RWPE1 (cell line): ENCODE measurements around the gene MADCAM1.

Source experiments
- CTCF ChIA-PET: fragments of 350-600 bp; sonication (Branson Sonifier 250); formaldehyde crosslinking; extraction: SDS; loops from one replicate; lab custom pipeline; 2021; lab: Yijun Ruan, JAX
- POLR2A ChIA-PET: fragments of 400-600 bp; formaldehyde crosslinking; extraction: SDS; loops from one replicate; lab custom pipeline; 2020; ENCODE audit warnings: antibody characterized with exemption; ENCODE audit not compliant: low non-redundant PET; lab: Yijun Ruan, JAX
- DNase-seq: peaks from one replicate; pipeline ENCODE4 v3.0.0; 2012; ENCODE audit warnings: low spot score
- H3K27ac ChIP-seq: fragments of 450-650 bp; 2 replicates; pipeline ENCODE4 v1.5.1; 2017
- CTCF ChIP-seq: fragments of 450-650 bp; conservative IDR thresholded peaks from 2 replicates; pipeline ENCODE4 v1.5.1; 2017; ENCODE audit warnings: low read depth, mild to moderate bottlenecking

Gene MADCAM1

DNA sequence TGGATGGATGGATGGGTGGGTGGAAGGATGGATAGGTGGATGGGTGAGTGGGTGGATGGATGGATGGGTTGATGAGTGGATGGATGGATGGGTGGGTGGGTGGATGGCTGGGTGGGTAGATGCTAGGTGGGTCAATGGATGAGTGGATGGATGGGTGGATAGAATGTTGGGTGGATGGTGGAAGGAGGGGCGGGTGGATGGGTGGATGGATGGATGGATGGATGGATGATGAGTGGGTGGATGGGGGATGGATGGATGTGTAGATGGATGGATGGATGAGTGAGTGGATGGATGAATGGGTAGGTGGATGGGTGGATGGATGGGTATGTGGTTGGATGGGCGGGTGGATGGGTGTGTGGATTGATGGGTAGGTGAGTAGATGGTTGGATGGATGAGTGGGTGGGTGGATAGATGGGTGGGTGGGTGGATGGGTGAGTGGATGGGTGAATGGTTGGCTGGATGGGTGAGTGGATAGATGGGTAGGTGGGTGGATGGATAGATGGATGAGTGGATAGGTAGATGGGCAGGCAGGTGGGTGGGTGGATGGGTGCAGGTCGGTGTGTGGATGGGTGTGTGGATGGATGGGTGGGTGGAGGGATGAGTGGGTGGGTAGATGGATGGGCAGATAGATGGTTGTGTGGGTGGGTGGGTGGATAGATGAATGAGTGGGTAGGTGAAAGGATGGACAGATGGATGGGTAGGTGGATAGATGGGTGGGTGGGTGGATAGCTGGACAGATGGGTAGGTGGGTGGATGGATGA, 31.1 kb upstream of the MADCAM1 start:
- CTCF ChIA-PET = no interaction called here
- no peak overlapping the region for H3K27ac ChIP-seq
- TF ChIP-seq CTCF = no peak
- POLR2A ChIA-PET = no interaction called here
- no peak for DNase-seq

GRCh38 chr19:467554-467953, 28.7 kb upstream of the MADCAM1 start:
- H3K27ac ChIP-seq = no peak overlapping the region
- ChIA-PET POLR2A (no interaction called here), CTCF (no interaction called here)
- no peak for DNase-seq
- no peak for TF ChIP-seq CTCF

DNA sequence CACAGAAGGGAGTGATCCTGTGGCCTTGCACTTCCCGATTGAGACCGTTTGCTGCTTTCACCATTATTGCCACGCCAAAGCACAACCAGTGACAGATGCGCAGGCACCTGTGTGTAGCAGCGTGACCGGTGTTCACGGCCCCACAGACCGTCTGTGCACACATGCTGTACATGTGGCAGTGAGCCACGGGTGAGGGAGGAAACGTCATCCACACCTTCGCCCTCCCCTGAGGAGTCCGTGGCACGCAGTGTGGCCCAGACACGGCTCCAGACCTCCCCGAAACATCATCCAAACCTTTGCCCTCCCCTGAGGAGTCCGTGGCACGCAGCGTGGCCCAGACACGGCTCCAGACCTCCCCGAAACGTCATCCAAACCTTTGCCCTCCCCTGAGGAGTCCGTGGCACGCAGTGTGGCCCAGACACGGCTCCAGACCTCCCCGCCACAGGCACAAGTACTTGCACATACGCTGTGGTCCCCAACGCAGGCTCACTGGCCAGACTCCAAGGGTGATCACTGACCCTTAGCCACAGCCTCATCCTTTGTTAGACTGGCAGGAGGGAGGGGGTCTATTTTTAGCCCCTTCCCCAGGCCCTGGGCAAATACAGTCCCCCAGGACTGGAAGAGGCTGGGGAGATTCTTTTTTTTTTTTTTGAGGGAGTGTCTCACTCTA, 27.6 kb upstream of the MADCAM1 start:
- no peak overlapping the region for H3K27ac ChIP-seq
- ChIA-PET CTCF (no interaction called here), POLR2A (interaction anchor here (0.6 kb wide), 1 partner anchor 62 kb away, joined by 3 read pairs; no protein-coding TSS in a partner anchor)
- TF ChIP-seq CTCF = no peak
- no peak for DNase-seq

DNA sequence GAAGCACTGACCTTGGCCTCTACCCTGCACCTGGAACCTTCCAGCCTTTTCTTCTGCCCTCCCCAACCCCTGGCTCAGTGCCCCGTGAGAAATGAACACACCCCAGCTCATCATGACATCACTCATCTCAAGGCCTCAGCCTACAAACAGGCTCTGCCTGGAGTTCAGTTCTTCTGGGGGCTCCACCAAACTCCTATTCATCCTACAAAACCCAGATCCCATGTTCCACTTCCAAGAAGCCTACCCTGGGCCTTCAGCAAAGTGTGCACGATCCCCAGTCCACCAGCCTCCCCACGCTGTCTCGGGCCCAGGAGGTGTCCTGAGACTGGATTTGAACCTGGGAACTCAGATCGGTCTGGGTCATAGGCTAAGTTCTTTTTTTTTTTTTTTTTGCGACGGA, 26.5 kb upstream of the MADCAM1 start:
- POLR2A ChIA-PET = no interaction called here
- TF ChIP-seq CTCF = no peak

DNA sequence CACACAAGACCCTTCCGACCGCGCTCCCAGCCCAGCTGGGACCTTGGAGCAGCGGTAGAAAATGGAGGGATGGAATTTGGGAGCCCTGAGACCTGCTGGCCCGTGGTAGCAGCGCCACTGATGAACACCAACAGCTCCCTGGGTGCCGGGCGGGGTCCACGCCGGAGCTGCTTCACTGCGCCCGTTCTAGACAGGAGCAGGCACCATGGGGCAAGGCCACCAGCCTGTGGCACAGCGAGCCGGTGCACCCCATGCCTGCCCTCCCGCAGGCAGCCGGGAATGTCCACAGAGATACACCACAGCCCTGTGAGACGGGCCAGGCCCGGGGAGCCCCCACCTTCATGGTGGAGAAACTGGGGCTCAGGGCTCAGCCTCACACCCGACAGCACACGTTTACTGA, 25.6 kb upstream of the MADCAM1 start:
- no peak overlapping the region for H3K27ac ChIP-seq
- no peak for DNase-seq
- no peak for TF ChIP-seq CTCF
- ChIA-PET POLR2A (no interaction called here), CTCF (no interaction called here)

More for the DNA sequence above, 26.5 kb upstream of the MADCAM1 start:
- no peak for DNase-seq
- CTCF ChIA-PET = no interaction called here
- H3K27ac ChIP-seq = no peak overlapping the region

DNA sequence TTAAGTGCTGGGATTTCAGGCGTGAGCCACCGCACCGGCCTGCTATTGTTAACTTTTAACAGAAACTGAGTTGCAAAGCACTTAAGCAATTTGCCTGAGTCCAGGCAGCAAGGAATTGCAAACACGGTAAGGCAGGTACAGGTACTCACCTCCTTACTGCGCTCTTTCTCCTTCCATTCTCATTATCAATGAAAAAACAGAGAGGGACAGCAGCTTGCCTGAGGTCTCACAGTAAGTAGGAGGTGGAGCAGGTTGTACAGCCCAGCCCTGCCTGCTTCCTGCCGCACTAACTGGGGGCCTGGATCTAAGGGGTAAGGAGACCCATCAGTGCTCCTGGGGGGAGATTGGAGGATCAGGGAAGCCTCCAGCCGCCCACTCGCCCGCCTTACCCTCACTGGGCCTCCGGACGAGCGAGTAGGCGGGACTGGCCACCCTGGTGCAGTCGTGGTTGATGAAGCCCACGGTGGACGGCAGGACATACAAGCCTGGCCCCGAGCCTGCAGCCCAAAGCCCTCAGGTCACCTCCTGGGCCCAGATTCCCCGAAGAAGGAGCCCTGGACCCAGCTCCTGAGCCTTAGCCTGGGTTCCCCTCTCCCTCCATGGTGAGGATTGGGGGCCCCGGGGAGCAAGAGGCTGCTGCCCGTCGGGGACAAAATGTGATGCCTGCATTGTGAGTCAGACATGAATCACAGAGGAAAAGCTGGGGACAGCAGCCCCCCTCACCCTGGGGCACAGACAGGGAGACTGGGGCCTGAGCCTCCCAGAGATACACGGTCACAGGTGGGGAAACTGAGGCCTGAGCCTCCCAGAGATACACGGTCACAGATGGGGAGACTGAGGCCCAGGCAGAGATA, 24.1 kb upstream of the MADCAM1 start:
- no peak overlapping the region for H3K27ac ChIP-seq
- ChIA-PET POLR2A (no interaction called here), CTCF (interaction anchor here (0.7 kb wide), 1 partner anchor 13 kb away, joined by 3 read pairs; no protein-coding TSS in a partner anchor)
- DNase-seq = no peak
- TF ChIP-seq CTCF = no peak
